Nephron (organoid): ENCODE results near the gene DPEP3.

Experiments
- H3K27ac Mint-ChIP-seq, 3 experiments: 2 replicates each; pipeline ENCODE4 v1.8.0; 2020; ENCODE audit warnings: mixed read lengths in 3 of 3, mild to moderate bottlenecking in 2 of 3, moderate library complexity in 1 of 3
- H3K27me3 Mint-ChIP-seq: 2 replicates; pipeline ENCODE4 v1.8.0; 2021; ENCODE audit warnings: low read depth, mild to moderate bottlenecking, moderate library complexity, mixed read lengths
- H3K36me3 Mint-ChIP-seq: 2 replicates; pipeline ENCODE4 v1.8.0; 2020; ENCODE audit warnings: low read depth, mixed read lengths
- H3K4me1 Mint-ChIP-seq: 2 replicates; pipeline ENCODE4 v1.8.0; 2020; ENCODE audit warnings: mixed read lengths
- H3K4me3 Mint-ChIP-seq, 3 experiments: 2 replicates each; pipeline ENCODE4 v1.8.0; 2020; ENCODE audit warnings: mild to moderate bottlenecking in 3 of 3, mixed read lengths in 3 of 3, moderate library complexity in 2 of 3
- H3K9me3 Mint-ChIP-seq: 2 replicates; pipeline ENCODE4 v1.8.0; 2020; ENCODE audit warnings: mixed read lengths
- TF ChIP-seq, protein P1 (sequence below), 3 experiments: fragments of 200-600 bp; sonication (generic); IDR thresholded peaks; one replicate each; pipeline ENCODE4 v1.5.0; 2021; ENCODE audit warnings: antibody characterized with exemption in 3 of 3; ENCODE audit not compliant: unreplicated experiment in 3 of 3

The DPEP3 gene

DNA sequence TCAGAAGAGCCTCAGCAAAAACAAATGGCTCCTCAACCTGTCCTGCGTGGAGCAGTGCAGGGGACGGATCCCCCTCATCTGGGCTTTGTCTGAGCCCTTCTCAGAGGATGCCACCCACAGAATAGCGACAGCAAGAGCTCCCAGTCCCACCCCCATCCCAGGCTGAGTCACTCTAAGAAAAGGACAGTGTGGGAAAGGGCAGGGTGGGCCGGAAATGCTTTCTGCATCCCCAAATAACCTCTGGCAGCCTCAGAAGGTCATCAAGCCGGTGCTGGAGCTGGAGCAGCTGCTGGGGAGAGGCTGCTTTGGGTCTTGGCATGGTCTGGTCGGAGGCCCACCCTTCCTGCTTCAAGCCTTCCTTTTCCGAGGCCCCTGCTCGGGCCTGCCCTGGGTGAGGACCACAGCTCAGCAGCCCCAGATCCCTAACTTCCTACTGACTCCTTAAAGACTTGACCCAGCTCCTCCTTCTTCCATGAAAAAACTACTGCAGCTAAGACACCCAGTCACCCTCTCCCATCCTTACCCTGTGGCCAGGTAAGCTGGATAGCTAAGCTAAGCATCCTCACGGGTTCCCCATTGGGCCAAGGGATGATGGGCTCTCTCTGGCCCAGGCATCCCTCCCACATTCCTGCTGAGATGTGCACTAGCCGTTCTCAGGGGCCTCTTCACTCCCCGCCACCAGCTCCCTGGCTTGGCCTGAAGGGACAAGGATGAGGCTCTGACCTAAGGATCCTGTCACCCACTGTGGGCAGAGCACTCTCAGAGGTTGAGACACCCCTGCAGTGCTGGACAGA lies 20.6 kb downstream of the DPEP3 start:
- H3K27me3 Mint-ChIP-seq, result no peaks in the 10 kb centered on the region
- H3K4me3 Mint-ChIP-seq, result no peak overlapping the region
- TF ChIP-seq, protein P1, sequence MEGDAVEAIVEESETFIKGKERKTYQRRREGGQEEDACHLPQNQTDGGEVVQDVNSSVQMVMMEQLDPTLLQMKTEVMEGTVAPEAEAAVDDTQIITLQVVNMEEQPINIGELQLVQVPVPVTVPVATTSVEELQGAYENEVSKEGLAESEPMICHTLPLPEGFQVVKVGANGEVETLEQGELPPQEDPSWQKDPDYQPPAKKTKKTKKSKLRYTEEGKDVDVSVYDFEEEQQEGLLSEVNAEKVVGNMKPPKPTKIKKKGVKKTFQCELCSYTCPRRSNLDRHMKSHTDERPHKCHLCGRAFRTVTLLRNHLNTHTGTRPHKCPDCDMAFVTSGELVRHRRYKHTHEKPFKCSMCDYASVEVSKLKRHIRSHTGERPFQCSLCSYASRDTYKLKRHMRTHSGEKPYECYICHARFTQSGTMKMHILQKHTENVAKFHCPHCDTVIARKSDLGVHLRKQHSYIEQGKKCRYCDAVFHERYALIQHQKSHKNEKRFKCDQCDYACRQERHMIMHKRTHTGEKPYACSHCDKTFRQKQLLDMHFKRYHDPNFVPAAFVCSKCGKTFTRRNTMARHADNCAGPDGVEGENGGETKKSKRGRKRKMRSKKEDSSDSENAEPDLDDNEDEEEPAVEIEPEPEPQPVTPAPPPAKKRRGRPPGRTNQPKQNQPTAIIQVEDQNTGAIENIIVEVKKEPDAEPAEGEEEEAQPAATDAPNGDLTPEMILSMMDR (IDR thresholded peaks at IDR 0.05; ENCODE audit: unreplicated experiment in 3 of 3), result no peak
- H3K27ac Mint-ChIP-seq, result no peak overlapping the region
- H3K36me3 Mint-ChIP-seq, result peaks cover 28% of the 10 kb centered on the region
- no peaks in the 10 kb centered on the region for H3K9me3 Mint-ChIP-seq
- peaks cover 17% of the 10 kb centered on the region for H3K4me1 Mint-ChIP-seq

DNA sequence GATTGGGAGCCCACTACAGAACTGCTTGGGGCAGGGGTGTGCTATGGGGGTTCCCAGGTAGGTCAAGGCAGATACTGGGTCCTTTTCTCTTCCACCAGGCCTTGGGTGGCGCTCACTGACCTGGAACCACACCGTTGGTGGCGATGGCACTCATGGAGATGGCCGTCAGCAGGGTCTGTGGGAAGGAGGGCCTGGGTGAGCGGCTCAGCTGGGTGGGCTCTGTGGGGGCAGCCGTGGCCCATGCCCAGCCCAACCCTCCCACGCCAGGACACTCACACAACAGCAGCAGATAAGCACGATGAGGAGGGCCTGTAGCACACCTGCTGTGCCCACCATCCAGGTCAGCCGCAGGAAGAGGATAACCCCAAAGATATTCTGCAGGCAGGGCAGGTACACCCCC lies 22.7 kb downstream of the DPEP3 start:
- Mint-ChIP-seq H3K27me3 (no peaks in the 10 kb centered on the region), H3K4me1 (peaks cover 6% of the 10 kb centered on the region), H3K4me3 (no peak overlapping the region), H3K27ac (no peak overlapping the region), H3K9me3 (no peaks in the 10 kb centered on the region), H3K36me3 (peaks cover 29% of the 10 kb centered on the region)
- TF ChIP-seq, protein P1 (IDR thresholded peaks at IDR 0.05; ENCODE audit: unreplicated experiment in 3 of 3), result no peak

GRCh38 chr16:67954421-67955196 lies 25.7 kb downstream of the DPEP3 start:
- TF ChIP-seq, protein P1 (IDR thresholded peaks at IDR 0.05; ENCODE audit: unreplicated experiment in 3 of 3), result no peak
- Mint-ChIP-seq H3K27me3 (no peaks in the 10 kb centered on the region), H3K4me1 (peaks cover under 1% of the 10 kb centered on the region), H3K9me3 (no peaks in the 10 kb centered on the region), H3K4me3 (no peak overlapping the region), H3K36me3 (peaks cover 22% of the 10 kb centered on the region), H3K27ac (no peak overlapping the region)

- TF ChIP-seq, protein P1 (IDR thresholded peaks at IDR 0.05; ENCODE audit: unreplicated experiment in 3 of 3), result no peak
- Mint-ChIP-seq H3K36me3 (peaks cover 20% of the 10 kb centered on the region), H3K27me3 (no peaks in the 10 kb centered on the region)
Observed at GRCh38 chr16:67953641-67954375, 26.5 kb downstream of the DPEP3 start.

DNA sequence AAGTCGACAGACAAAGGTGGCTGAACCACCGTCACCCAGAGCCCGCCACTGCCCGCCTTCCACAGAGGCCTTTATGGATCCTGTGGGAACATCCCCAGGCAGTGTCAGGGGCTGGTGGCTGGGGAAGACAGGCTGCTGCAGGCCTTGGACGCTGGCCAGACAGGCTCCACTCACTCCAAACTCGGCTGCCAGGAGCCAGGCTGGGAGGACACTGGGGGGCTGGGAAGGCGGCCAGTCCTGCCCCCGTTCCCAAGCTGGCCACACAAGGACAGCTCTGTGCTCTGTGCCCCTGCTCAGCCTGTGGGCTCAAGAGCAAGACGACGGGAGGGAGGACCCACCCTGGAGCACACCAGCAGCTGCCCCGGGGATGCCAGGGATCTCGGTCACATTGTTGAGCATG lies 28.8 kb downstream of the DPEP3 start:
- TF ChIP-seq, protein P1 (IDR thresholded peaks at IDR 0.05; ENCODE audit: unreplicated experiment in 3 of 3), result no peak
- Mint-ChIP-seq H3K27me3 (no peaks in the 10 kb centered on the region), H3K4me3 (no peak overlapping the region), H3K27ac (no peak overlapping the region), H3K4me1 (no peaks in the 10 kb centered on the region), H3K9me3 (no peaks in the 10 kb centered on the region), H3K36me3 (peaks cover 12% of the 10 kb centered on the region)

More at GRCh38 chr16:67953641-67954375, 26.5 kb downstream of the DPEP3 start:
- Mint-ChIP-seq H3K9me3 (no peaks in the 10 kb centered on the region), H3K27ac (no peak overlapping the region), H3K4me1 (no peaks in the 10 kb centered on the region), H3K4me3 (no peak overlapping the region)
